ENCODE results near the gene CCHCR1.

Gene CCHCR1

DNA sequence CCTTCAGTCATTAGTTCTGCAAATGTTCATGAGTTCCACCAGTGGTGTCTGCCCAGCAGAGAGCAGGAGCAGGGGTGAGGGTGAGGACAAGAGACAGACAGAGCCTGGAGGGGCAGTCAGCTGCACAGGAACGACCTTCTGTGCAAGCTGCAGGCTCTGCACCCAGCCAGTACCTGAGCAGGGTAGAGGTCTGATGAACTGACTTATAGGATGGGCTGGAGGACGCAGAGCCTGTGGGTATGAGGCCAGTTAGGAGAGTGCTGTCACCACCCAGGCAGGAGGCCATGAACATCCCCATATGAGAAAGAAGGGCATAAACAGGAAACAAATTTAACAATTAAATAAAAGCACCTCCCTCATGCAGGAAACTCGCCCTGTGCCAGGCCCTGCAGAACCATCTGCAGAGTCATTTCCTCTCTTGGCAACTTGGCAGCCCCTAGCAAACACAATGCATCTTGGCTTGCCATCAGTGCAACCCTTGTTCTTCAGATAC, 63.2 kb downstream of the CCHCR1 start:
- peak; percentile 36 for DNase-seq

DNA sequence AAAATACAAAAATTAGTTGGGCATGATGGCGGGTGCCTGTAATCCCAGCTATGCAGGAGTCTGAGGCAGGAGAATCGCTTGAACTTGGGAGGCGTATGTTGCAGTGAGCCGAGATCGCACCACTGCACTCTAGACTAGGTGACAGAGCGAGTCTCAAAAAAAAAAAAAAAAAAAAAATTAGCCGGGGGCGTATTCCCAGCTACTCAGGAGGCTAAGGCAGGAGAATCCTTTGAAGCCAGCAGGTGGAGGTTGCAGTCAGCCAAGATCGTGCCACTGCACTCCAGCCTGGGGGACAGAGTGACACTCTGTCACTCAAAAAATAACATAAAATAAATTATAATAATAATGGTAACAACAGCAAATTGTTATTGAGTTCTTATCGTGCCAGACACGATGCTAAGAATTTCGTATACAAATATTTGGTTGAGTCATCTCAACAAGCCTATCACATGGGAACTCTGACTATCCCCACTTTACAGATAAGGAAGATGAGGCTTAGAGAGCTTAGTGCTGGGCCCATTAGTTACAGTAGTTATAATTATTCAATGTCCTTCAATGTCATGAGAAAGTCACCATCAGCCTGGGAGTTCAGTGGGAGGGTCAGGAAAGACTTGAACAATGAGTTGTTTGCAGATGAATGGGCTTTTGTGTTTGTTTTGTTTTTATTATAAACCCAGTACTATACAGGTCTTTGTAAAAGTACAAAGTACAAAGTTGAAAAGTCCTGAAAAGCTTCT, 64.7 kb downstream of the CCHCR1 start:
- DNase-seq: no peak
